Activated T-cell treated with anti-CD3 and anti-CD28 coated beads, Interleukin-2, amount 50 U/mL, for 4 hours (primary cell): ENCODE measurements around the gene EXOC3L1. TPM values are rescaled to one million over a fixed set of nuclear protein-coding genes. Genes with fewer than 3 reads are reported as not detected.
A peak's percentile ranks its signal among the peaks of the same experiment; 100 is the strongest.

Experiments used
- ATAC-seq, 2 donors: fragments of 200-7000 bp; cut with Tn5 transposase; one replicate each; pipeline ENCODE4 v1.10.0; 2021
- DNase-seq: peaks from one replicate; pipeline ENCODE4 v3.0.0-alpha.2; 2020
- H3K27me3 Mint-ChIP-seq: one replicate; pipeline ENCODE4 v1.8.0; 2021; ENCODE audit warnings: low read depth, mixed read lengths
- H3K36me3 Mint-ChIP-seq: one replicate; pipeline ENCODE4 v1.8.0; 2022; ENCODE audit warnings: mixed read lengths; ENCODE audit not compliant: insufficient read depth
- H3K4me1 Mint-ChIP-seq: one replicate; pipeline ENCODE4 v1.8.0; 2021; ENCODE audit warnings: low read depth, mixed read lengths
- H3K4me3 Mint-ChIP-seq: one replicate; pipeline ENCODE4 v1.8.0; 2021; ENCODE audit warnings: mild to moderate bottlenecking, moderate library complexity, mixed read lengths
- H3K9me3 Mint-ChIP-seq: one replicate; pipeline ENCODE4 v1.8.0; 2021; ENCODE audit warnings: mixed read lengths
- total RNA-seq, 3 donors: library from RNA; stranded (reverse); gene quantifications; one replicate each; pipeline ENCODE4 v1.2.1, GENCODE V29; 2021

Gene EXOC3L1
- total RNA-seq, 3 donors from 2014 or later: not detected

DNA sequence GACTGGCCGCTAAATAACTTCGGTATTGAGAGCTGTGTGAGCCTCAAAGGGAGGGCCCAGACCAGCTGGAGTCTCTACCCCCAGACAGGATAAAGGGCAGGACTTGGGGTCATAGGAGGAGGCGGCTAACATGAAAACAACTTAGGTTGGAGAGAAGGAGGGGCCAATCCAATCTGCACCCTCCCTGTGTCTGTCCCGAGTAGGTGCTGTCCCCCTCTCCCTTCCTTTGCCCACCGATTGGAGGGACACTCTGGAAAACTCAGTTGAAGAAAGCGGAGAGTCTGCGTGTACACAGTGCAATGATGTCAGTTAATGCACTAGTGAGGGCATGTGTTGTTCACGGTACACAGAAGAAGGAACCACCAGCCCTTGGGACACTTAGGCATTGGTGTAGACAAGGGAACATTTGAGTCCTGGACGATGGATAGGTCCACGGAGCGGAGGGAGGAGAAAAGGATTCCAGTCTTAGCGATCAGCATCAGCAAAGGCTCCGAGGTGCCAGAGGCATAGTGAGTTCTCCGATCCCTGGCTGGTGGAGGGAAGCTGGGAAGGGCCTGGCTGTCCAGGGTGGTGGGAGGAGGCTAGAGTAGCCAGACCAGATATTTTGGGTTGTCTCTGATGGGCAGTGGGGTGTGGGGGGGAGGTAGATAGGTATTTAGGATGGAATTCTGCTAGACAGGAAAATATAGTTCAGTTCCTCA, 18.8 kb downstream of the EXOC3L1 start:
- peaks cover 69% of the 10 kb centered on the region for H3K27me3 Mint-ChIP-seq
- no peaks in the 10 kb centered on the region for H3K9me3 Mint-ChIP-seq
- peak overlapping the region; percentile 14 for H3K4me3 Mint-ChIP-seq
- H3K4me1 Mint-ChIP-seq: peaks cover 29% of the 10 kb centered on the region
- ATAC-seq: no peak
- DNase-seq: no peak
- no peaks in the 10 kb centered on the region for H3K36me3 Mint-ChIP-seq

DNA sequence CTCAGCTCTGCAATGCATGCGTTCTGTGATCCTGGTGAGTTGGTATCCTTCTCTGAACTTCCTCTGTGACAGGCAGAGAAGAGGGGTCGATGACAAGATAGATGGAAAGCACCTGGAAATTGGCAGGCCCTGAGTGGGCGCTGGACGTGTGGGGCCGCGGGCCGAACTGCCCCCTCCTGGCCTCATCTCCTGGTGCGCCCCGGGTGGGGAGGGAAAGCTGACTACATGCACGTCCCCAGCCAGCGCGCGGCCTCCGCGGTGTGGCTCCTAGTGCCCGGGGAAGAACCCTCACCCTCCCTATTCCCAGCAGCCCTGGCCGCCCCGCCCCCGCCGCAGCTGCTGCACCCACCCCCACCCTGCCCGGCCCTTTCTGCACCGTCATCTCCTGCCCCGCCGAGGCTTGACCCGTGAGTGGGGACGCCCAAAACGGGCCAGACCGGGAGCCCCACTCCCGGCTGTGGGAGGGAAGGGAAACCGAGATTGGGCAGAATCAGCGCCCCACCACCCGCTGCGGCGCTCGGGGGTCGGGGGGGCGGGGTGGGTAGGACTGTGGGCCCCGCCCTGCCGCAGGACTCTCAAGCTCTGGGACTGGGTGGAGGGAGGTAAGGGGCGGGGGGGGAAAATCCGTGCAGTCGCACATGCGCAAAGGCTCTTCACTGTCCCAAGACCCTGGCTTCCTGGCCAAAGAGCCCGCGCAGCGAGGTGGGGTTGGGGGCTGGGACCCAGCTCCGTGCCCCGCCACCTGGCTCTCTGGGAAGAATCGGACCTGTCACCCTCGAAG, 19.6 kb downstream of the EXOC3L1 start, which contains the start of gene NOL3:
TSS of gene NOL3 (plus strand) at position 371 of the 781 bp plus-strand sequence.
- peaks cover 71% of the 10 kb centered on the region for H3K27me3 Mint-ChIP-seq
- peak in 1 of 2 donors; percentile 5 for ATAC-seq
- DNase-seq: no peak

GRCh38 chr16:67169642-67170167, 20.2 kb downstream of the EXOC3L1 start:
- peaks cover 74% of the 10 kb centered on the region for H3K27me3 Mint-ChIP-seq
- peaks cover 34% of the 10 kb centered on the region for H3K4me1 Mint-ChIP-seq

More for the DNA sequence above, 19.6 kb downstream of the EXOC3L1 start, which contains the start of gene NOL3:
- H3K4me3 Mint-ChIP-seq: peak within 1 kb of the TSS; percentile 66
- no peaks in the 10 kb centered on the region for H3K9me3 Mint-ChIP-seq
- no peaks in the 10 kb centered on the region for H3K36me3 Mint-ChIP-seq
- H3K4me1 Mint-ChIP-seq: peaks cover 29% of the 10 kb centered on the region

DNA sequence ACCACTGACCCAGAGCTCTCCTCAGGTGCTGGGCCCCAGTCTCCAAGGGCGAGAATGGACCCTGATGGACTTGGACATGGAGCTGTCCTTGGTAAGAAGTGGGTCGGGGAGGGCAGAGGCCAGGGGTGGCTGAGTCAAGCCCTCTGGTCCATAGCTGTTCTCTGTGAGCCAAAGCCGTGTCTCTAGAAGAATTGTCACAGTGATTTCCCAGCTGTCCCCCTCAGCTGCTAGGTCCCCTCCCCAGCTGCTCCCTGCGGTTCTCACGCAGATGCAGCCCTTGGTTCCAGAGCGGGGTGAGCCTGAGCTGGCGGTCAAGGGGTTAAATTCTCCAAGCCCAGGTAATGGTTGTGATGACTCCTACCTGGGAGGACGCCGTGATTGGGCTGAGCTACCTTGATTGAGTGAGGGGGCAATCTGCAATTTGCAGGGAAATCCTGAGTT, 20.9 kb downstream of the EXOC3L1 start:
- H3K4me3 Mint-ChIP-seq: no peak overlapping the region
- ATAC-seq (no peak), DNase-seq (no peak)
- peaks cover 36% of the 10 kb centered on the region for H3K4me1 Mint-ChIP-seq
- no peaks in the 10 kb centered on the region for H3K36me3 Mint-ChIP-seq
- H3K9me3 Mint-ChIP-seq: no peaks in the 10 kb centered on the region
- peaks cover 76% of the 10 kb centered on the region for H3K27me3 Mint-ChIP-seq

More at GRCh38 chr16:67169642-67170167, 20.2 kb downstream of the EXOC3L1 start:
- Mint-ChIP-seq H3K9me3 (no peaks in the 10 kb centered on the region), H3K36me3 (no peaks in the 10 kb centered on the region), H3K4me3 (peak overlapping the region; percentile 66)
- no peak for DNase-seq
- no peak for ATAC-seq

DNA sequence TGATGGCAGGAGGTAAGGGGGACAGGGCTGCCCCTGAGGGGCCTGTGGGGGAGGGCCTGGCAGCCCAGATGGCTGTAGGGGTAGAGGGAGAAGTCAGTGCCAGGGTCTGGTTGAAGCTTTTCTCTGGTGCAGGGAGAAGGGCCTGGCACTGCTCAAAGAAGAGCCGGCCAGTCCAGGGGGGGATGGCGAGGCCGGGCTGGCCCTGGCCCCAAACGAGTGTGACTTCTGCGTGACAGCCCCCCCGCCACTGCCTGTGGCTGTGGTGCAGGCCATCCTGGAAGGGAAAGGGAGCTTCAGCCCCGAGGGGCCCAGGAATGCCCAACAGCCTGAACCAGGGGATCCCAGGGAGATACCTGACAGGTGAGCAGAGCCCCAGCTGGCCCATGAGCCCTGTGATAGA, 22.3 kb downstream of the EXOC3L1 start:
- Mint-ChIP-seq H3K4me3 (no peak overlapping the region), H3K9me3 (no peaks in the 10 kb centered on the region), H3K4me1 (peaks cover 28% of the 10 kb centered on the region), H3K36me3 (no peaks in the 10 kb centered on the region), H3K27me3 (peaks cover 71% of the 10 kb centered on the region)
- DNase-seq: no peak
- ATAC-seq: no peak

DNA sequence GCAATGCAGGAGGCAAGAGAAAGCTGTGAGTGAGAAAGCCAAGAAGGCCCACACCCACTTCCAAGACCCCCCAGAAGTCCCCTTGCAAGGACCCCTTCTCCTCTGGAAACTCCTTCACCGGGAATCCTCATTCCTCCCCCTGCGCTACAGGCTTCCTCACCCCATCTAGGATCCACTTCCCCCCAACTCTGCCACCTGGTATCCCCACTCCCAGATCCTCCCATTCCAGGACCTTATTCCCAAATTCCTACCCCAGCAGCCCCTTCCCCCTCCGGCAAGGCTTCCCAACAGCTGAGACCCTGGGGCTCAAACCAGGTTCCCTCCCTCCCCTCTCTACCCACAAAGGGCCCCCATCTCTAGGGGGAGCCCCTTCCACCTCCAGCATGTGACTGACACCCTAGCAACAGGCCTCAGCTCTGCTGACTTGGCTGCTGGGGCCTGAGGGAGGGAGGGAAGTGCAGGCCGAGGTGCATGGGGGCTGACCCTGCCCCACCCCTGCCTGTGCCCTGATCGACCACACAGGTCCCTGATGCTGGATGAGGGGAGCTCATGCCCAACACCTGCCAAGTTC, 23.3 kb downstream of the EXOC3L1 start:
- Mint-ChIP-seq H3K4me1 (peaks cover 33% of the 10 kb centered on the region), H3K36me3 (no peaks in the 10 kb centered on the region), H3K9me3 (no peaks in the 10 kb centered on the region), H3K4me3 (no peak overlapping the region), H3K27me3 (peaks cover 76% of the 10 kb centered on the region)
- DNase-seq (no peak), ATAC-seq (no peak)

DNA sequence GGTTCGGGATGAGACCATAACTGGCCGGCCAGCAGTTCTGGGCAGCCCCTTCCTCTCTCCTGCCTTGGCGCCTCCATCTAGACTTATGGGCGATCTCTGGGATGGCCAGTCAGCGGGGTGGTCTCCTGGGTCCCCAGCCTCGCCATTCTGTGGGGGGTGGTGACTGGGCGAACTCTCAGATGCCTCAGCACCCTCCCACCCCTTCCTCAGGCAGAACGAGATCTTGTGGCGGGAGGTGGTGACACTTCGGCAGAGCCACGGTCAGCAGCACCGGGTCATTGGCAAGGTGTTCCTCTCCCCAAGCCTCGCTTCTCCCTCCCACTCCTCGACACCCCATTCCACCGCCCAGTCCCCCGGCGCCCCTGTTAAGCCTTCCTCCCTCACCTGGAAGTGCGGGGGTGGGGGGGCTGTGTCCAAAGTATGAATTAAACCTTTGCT, 23.8 kb downstream of the EXOC3L1 start:
- Mint-ChIP-seq H3K36me3 (no peaks in the 10 kb centered on the region), H3K9me3 (no peaks in the 10 kb centered on the region), H3K4me3 (no peak overlapping the region), H3K27me3 (peaks cover 71% of the 10 kb centered on the region), H3K4me1 (peaks cover 34% of the 10 kb centered on the region)
- ATAC-seq (no peak), DNase-seq (no peak)

- ATAC-seq (no peak), DNase-seq (no peak)
- H3K9me3 Mint-ChIP-seq: no peaks in the 10 kb centered on the region
- peak overlapping the region; percentile 21 for H3K4me3 Mint-ChIP-seq
- H3K4me1 Mint-ChIP-seq: peaks cover 35% of the 10 kb centered on the region
- peaks cover 70% of the 10 kb centered on the region for H3K27me3 Mint-ChIP-seq
- no peaks in the 10 kb centered on the region for H3K36me3 Mint-ChIP-seq
These were observed 24.5 kb downstream of the EXOC3L1 start for GRCh38 chr16:67165121-67166078.

GRCh38 chr16:67164599-67165061, 25.3 kb downstream of the EXOC3L1 start, which contains the start of gene HSF4:
HSF4 (plus strand) TSS chr16:67164745; CDS start chr16:67164812, 67 bp downstream.
- Mint-ChIP-seq H3K9me3 (no peaks in the 10 kb centered on the region), H3K27me3 (peaks cover 62% of the 10 kb centered on the region), H3K4me1 (peaks cover 32% of the 10 kb centered on the region), H3K4me3 (peak within 1 kb of the TSS; percentile 37), H3K36me3 (no peaks in the 10 kb centered on the region)
- no peak for ATAC-seq
- no peak for DNase-seq

GRCh38 chr16:67163999-67164558, 25.9 kb downstream of the EXOC3L1 start:
- DNase-seq: no peak
- Mint-ChIP-seq H3K4me3 (peak overlapping the region; percentile 37), H3K36me3 (no peaks in the 10 kb centered on the region), H3K27me3 (peaks cover 59% of the 10 kb centered on the region), H3K9me3 (no peaks in the 10 kb centered on the region), H3K4me1 (peaks cover 35% of the 10 kb centered on the region)
- no peak for ATAC-seq

- H3K27me3 Mint-ChIP-seq: peaks cover 52% of the 10 kb centered on the region
- no peaks in the 10 kb centered on the region for H3K9me3 Mint-ChIP-seq
- ATAC-seq (peak; percentile 5 to 11), DNase-seq (no peak)
- H3K4me1 Mint-ChIP-seq: peaks cover 40% of the 10 kb centered on the region
- H3K36me3 Mint-ChIP-seq: no peaks in the 10 kb centered on the region
- H3K4me3 Mint-ChIP-seq: peak overlapping the region; percentile 37
These were observed 26.6 kb downstream of the EXOC3L1 start for GRCh38 chr16:67163164-67163998.

DNA sequence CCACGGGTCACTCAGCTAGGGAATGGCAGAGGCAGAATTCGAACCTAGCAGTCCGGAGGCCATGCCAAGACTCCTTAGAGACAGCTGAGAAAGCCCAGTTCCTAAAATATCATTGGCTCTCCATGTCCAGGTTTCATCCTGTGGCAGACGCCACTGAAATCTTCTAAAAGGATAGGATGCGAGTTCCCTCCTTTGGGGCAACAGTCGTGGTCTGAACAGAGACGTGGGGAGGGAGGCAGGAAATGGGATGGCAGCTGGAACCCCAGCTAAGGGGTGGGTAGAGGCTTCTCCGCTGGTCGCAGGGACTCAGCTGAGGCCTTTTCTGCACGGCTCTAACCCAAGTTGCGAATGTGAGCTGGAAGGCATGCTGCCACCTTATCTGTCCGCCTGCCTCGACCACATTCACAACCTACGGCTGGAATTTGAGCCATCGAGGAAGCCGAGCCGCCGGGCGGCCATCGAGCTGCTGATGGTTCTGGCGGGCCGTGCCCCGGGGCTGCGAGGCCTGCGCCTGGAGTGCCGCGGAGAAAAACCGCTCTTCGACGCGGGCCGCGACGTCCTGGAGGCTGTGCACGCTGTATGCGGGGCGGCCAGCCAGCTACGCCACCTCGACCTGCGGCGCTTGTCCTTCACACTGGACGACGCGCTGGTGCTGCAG, 27.3 kb downstream of the EXOC3L1 start:
- H3K36me3 Mint-ChIP-seq: peaks cover under 1% of the 10 kb centered on the region
- no peaks in the 10 kb centered on the region for H3K9me3 Mint-ChIP-seq
- ATAC-seq (no peak), DNase-seq (no peak)
- peaks cover 44% of the 10 kb centered on the region for H3K27me3 Mint-ChIP-seq
- H3K4me3 Mint-ChIP-seq: no peak overlapping the region
- peaks cover 46% of the 10 kb centered on the region for H3K4me1 Mint-ChIP-seq
